NCI-H526 treated with DMSO at 0.1 percent for 48 hours (cell line): Measurements from ENCODE around the gene RGL1.

ENCODE experiments used
- DNase-seq: peaks from one replicate; lab custom pipeline; 2025; lab: John Stamatoyannopoulos, UW

The RGL1 gene

GRCh38 chr1:183957216-183957830, 152.4 kb downstream of the RGL1 start:
- no peak for DNase-seq

- no peak for DNase-seq
Observed at GRCh38 chr1:183958958-183959357, 154.0 kb downstream of the RGL1 start.

GRCh38 chr1:183961132-183961531, 156.2 kb downstream of the RGL1 start:
- no peak for DNase-seq

GRCh38 chr1:183962903-183963302, 158.0 kb downstream of the RGL1 start:
- DNase-seq, result no peak

GRCh38 chr1:183965726-183966125, 160.8 kb downstream of the RGL1 start:
- no peak for DNase-seq

GRCh38 chr1:183966487-183966886, 161.6 kb downstream of the RGL1 start:
- no peak for DNase-seq

GRCh38 chr1:183967914-183968313, 163.0 kb downstream of the RGL1 start:
- no peak for DNase-seq

- DNase-seq, result peak; percentile 30
Observed at GRCh38 chr1:183968386-183968785, 163.5 kb downstream of the RGL1 start.

- no peak for DNase-seq
Observed at GRCh38 chr1:183970516-183971300, 165.8 kb downstream of the RGL1 start.

- no peak for DNase-seq
Observed at GRCh38 chr1:183975651-183976050, 170.7 kb downstream of the RGL1 start.

- no peak for DNase-seq
Observed at GRCh38 chr1:183977717-183978116, 172.8 kb downstream of the RGL1 start.
